CD4-positive, alpha-beta T cell treated with Interleukin-6 for 4 hours (primary cell): Measurements from ENCODE around the gene ADCY7.
A peak's percentile ranks its signal among the peaks of the same experiment; 100 is the strongest.

Source experiments
- DNase-seq: peaks from one replicate; pipeline ENCODE4 v3.0.0-alpha.2; 2020; ENCODE audit warnings: mixed read lengths

ADCY7 gene

GRCh38 chr16:50284131-50284911, 18.0 kb downstream of the ADCY7 start:
- DNase-seq: peak; percentile 50

- DNase-seq: no peak
These were observed 19.2 kb downstream of the ADCY7 start for GRCh38 chr16:50285406-50286003.

- DNase-seq: no peak
These were observed 20.3 kb downstream of the ADCY7 start for GRCh38 chr16:50286681-50287080.

- DNase-seq: no peak
These were observed 21.7 kb downstream of the ADCY7 start for GRCh38 chr16:50288026-50288425.

GRCh38 chr16:50288920-50289319, 22.6 kb downstream of the ADCY7 start:
- DNase-seq: no peak

- no peak for DNase-seq
These were observed 23.8 kb downstream of the ADCY7 start for GRCh38 chr16:50289950-50290764.

- no peak for DNase-seq
These were observed 24.5 kb downstream of the ADCY7 start for GRCh38 chr16:50290856-50291255.

- no peak for DNase-seq
These were observed 25.6 kb downstream of the ADCY7 start for GRCh38 chr16:50291719-50292565.

- no peak for DNase-seq
These were observed 26.2 kb downstream of the ADCY7 start for GRCh38 chr16:50292566-50292948.

GRCh38 chr16:50293041-50293783, 26.9 kb downstream of the ADCY7 start:
- DNase-seq: no peak

- DNase-seq: no peak
These were observed 27.9 kb downstream of the ADCY7 start for GRCh38 chr16:50293994-50294855.

GRCh38 chr16:50294955-50295354, 28.6 kb downstream of the ADCY7 start:
- no peak for DNase-seq

GRCh38 chr16:50295541-50296132, 29.3 kb downstream of the ADCY7 start:
- DNase-seq: no peak

- DNase-seq: no peak
These were observed 30.5 kb downstream of the ADCY7 start for GRCh38 chr16:50296807-50297206.

GRCh38 chr16:50297301-50298074, 31.1 kb downstream of the ADCY7 start:
- no peak for DNase-seq

GRCh38 chr16:50298075-50298460, 31.7 kb downstream of the ADCY7 start:
- no peak for DNase-seq

GRCh38 chr16:50298591-50299507, 32.5 kb downstream of the ADCY7 start:
- no peak for DNase-seq

- DNase-seq: no peak
These were observed 33.3 kb downstream of the ADCY7 start for GRCh38 chr16:50299508-50300105.
